CD4-positive, alpha-beta T cell treated with Interleukin-4 for 4 hours (primary cell): ENCODE results near the gene FLCN.

Experiments
- DNase-seq: peaks from one replicate; pipeline ENCODE4 v3.0.0-alpha.2; 2020

The FLCN gene

DNA sequence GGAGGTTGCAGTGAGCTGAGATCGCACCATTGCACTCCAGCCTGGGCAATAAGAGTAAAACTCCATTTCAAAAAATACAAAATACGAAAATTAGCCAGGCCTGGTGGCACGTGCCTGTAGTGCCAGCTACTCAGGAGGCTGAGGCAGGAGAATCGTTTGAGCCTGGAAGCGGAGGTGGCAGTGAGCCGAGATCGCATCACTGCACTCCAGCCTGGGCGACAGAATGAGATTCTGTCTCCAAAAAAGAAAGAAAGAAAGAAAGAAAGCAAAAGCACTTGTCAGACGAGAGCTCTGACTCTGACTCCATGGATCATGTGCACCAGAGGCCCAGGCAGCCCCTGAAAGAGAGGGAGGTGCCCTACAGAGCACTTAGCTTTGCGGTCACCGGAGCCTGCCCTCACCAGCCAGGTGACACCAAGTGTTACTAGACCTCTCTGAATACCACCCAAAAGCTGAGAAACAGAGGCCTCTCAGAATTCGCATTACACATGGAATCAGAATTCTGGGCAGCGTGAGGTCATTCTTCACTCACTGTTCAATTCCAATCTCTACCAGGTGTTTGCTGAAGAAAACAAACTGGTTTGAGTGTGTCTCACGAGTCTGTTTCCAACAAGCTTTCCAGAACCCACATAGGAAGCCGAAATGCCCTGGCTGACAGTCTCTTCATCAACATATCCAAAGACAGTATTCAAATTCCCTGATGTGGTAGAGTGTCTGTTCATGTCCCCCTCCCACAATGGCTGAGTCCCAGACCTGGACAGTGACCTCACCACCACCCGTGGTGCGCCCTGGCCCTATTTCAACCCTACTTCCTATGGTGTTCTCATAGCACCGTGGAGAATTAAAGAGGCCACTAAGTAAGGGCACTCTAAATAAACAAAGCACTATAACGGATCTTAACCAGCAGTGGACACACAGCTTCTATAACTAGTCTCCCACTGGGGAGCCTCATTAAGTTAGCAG, 1.5 kb downstream of the FLCN start:
- no peak for DNase-seq

DNA sequence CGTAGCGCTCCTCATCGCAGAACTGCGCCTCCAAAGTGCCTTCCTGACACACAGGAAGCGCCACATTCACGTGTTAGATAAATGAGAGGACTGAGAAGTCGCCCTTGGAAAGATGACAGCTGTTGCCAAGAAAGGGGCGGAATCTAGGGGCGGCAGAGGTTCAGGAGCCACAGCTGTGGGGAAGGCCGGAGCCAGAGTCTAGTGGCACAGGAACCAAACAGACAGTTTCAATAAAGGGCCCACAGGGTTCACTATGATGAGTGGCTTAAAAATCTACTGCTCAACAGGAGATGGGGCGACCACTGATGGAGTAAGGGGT, 4.7 kb downstream of the FLCN start:
- DNase-seq, result no peak

DNA sequence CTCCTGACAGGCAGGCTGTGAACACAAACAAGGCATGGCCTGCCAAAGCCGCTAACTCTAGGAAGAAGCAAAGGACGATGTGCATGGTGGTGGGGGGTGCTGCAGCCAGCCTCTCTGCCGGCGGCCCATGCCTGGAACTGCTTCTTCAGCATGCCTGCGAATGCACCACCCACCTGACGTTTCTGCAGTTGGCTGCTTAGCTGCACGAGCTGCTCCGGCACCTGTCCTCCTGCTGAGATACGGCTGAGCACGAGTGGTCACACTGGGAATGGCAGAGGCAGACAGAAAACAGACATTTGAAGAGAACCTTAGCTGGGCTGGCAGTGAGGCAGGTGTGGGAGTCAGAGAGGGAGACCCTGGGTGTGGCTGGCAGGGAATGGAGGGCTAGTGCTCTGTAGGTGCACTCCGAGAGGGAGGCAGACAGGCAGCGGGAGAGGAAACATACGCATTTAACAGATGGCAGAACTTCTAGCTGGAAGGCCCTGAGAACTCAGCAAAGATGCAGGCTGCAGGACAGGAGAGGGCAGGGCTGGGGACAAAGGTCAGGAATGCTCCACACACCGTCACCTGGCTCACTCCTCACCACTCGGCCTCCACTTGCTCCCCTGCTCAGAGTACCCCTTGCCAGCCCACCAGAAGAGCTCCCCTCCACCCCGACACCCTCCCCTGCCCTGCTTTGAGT, 5.2 kb downstream of the FLCN start:
- DNase-seq, result no peak

GRCh38 chr17:17229416-17230384, 7.3 kb downstream of the FLCN start:
- DNase-seq, result no peak

GRCh38 chr17:17228521-17229279, 8.3 kb downstream of the FLCN start:
- DNase-seq, result no peak

- DNase-seq, result no peak
These were observed 9.1 kb downstream of the FLCN start for GRCh38 chr17:17227608-17228520.

- DNase-seq, result no peak
These were observed 10.3 kb downstream of the FLCN start for GRCh38 chr17:17226451-17227265.

GRCh38 chr17:17225901-17226300, 11.1 kb downstream of the FLCN start:
- no peak for DNase-seq

- DNase-seq, result no peak
These were observed 12.8 kb downstream of the FLCN start for GRCh38 chr17:17224137-17224536.

DNA sequence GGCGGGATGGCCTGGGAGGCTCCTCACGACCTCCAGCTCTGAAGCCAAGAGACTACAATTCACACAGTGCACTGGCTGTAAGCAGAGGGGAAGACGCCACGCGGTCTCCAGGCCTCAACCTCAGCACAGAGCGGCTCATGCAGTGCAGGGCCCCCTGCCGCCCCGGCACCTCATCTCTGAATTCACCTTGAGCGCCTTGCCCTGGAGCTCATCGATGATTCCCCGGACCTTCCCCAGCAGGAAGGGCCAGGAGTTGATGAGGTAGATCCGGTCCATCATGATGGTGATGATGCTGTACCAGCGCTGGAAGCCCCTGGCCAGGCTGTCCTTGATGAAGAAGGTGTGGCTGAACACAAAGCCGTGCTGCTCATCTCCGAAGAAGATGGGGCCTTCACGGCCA, 13.2 kb downstream of the FLCN start:
- no peak for DNase-seq

GRCh38 chr17:17221329-17221728, 15.6 kb downstream of the FLCN start:
- no peak for DNase-seq

DNA sequence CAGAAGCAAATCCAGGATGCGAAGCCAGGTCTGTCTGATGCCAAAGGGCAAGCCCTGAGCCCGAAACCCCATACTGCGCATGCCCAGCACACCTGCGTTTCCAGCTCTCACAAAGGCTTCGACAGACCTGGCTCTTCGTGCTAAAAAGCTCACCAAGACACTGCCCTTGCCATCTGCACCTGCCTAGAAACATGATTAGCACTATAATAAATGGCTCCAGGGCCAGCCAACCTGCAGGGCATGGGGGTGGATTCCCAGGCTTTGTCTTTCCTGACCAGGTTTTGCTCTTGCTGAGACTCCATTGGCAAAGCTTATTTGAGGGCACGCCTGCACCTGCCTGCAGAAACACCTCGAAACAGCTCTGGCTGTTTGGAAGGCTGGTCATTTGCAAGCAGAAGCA, 16.4 kb downstream of the FLCN start:
- DNase-seq, result no peak

- DNase-seq, result no peak
These were observed 19.0 kb downstream of the FLCN start for GRCh38 chr17:17217995-17218394.

DNA sequence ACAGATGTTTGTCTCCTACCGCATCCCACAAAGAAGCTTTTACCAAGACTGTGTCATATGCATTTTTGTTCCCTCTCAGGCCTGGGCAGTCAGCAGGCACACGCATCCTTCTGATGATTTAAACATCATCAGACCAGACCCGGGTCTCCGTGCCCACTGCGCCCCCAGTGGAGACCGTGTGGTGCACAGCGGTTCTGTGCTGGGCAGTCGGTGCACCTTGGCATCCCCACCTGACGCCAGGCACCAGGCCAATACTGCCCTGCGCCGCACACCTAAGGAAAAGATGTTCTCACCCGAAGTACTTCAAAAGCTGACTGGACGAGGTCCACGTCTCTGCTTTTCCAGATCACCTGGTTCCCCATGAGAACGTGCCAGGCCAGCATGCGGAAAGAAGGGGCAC, 20.2 kb downstream of the FLCN start:
- DNase-seq, result no peak

- DNase-seq, result no peak
These were observed 20.7 kb downstream of the FLCN start for GRCh38 chr17:17216236-17216635.

- DNase-seq, result no peak
These were observed 21.4 kb downstream of the FLCN start for GRCh38 chr17:17215575-17215974.

GRCh38 chr17:17214646-17215436, 22.1 kb downstream of the FLCN start:
- no peak for DNase-seq

GRCh38 chr17:17213775-17214174, 23.2 kb downstream of the FLCN start:
- no peak for DNase-seq

GRCh38 chr17:17207998-17208397, 29.0 kb downstream of the FLCN start:
- DNase-seq, result no peak
